HepG2 (cell line): Measurements from ENCODE around the gene TIFAB. TPM values are rescaled to one million over a fixed set of nuclear protein-coding genes. Genes with fewer than 3 reads are reported as not detected.
A peak's percentile ranks its signal among the peaks of the same experiment; 100 is the strongest.

Experiments
- ATAD3A ChIP-seq: sonication (generic); formaldehyde crosslinking; IDR thresholded peaks from 2 replicates; pipeline ENCODE4 v1.4.0; 2020; ENCODE audit warnings: missing genetic modification reagents
- ATF1 ChIP-seq: IDR thresholded peaks from 2 replicates; pipeline ENCODE4 v1.6.1; 2016; ENCODE audit warnings: mild to moderate bottlenecking, control low read depth
- EED ChIP-seq: sonication (generic); formaldehyde crosslinking; IDR thresholded peaks from 2 replicates; pipeline ENCODE4 v1.5.0; 2020; ENCODE audit warnings: mild to moderate bottlenecking, missing genetic modification reagents
- ETV6 ChIP-seq: sonication (generic); formaldehyde crosslinking; conservative IDR thresholded peaks from 2 replicates; pipeline ENCODE4 v1.4.0; 2020; ENCODE audit warnings: missing genetic modification reagents
- GATAD2A ChIP-seq: IDR thresholded peaks from 2 replicates; pipeline ENCODE4 v1.6.1; 2016
- GLI4 ChIP-seq: sonication (generic); formaldehyde crosslinking; IDR thresholded peaks from 2 replicates; pipeline ENCODE4 v1.5.1; 2020; ENCODE audit warnings: missing genetic modification reagents, mild to moderate bottlenecking, moderate library complexity, borderline replicate concordance
- KLF11 ChIP-seq: IDR thresholded peaks from 2 replicates; pipeline ENCODE4 v1.6.1; 2016; ENCODE audit warnings: missing compliant biosample characterization
- LCORL ChIP-seq, 2 experiments: fragments of 450-650 bp in 1 of 2; sonication (generic) in 1 of 2; formaldehyde crosslinking in 1 of 2; IDR thresholded peaks; 2 replicates each; pipeline versions ENCODE4 v1.5.0 to v1.6.1; 2017 to 2020; ENCODE audit warnings: antibody characterized with exemption in 1 of 2, missing genetic modification reagents in 1 of 2
- REPIN1 ChIP-seq: sonication (generic); formaldehyde crosslinking; IDR thresholded peaks from 2 replicates; pipeline ENCODE4 v1.8.0; 2022; ENCODE audit warnings: missing genetic modification reagents, low read depth, mild to moderate bottlenecking, borderline replicate concordance
- RFX5 ChIP-seq: IDR thresholded peaks from 2 replicates; pipeline ENCODE4 v1.6.1; 2011; ENCODE audit warnings: low read depth, low read length, improper control_type of control experiment
- STAT5B ChIP-seq: sonication (generic); formaldehyde crosslinking; IDR thresholded peaks from 2 replicates; pipeline ENCODE4 v1.4.0; 2020; ENCODE audit warnings: missing genetic modification reagents
- TBX2 ChIP-seq: sonication (generic); formaldehyde crosslinking; IDR thresholded peaks from 2 replicates; pipeline ENCODE4 v1.5.0; 2020; ENCODE audit warnings: missing genetic modification reagents, mild to moderate bottlenecking, borderline replicate concordance
- YEATS4 ChIP-seq: sonication (generic); formaldehyde crosslinking; IDR thresholded peaks from 2 replicates; pipeline ENCODE4 v1.4.0; 2020; ENCODE audit warnings: missing genetic modification reagents, borderline replicate concordance
- ZBTB7B ChIP-seq: sonication (generic); formaldehyde crosslinking; IDR thresholded peaks from 2 replicates; pipeline ENCODE4 v1.4.0; 2020; ENCODE audit warnings: missing genetic modification reagents
- ZNF121 ChIP-seq: sonication (generic); formaldehyde crosslinking; IDR thresholded peaks from 2 replicates; pipeline ENCODE4 v1.5.0; 2020; ENCODE audit warnings: mild to moderate bottlenecking, missing genetic modification reagents
- ZNF446 ChIP-seq: sonication (generic); formaldehyde crosslinking; IDR thresholded peaks from 2 replicates; pipeline ENCODE4 v1.5.0; 2020; ENCODE audit warnings: mild to moderate bottlenecking, missing genetic modification reagents
- ZNF501 ChIP-seq: sonication (generic); formaldehyde crosslinking; IDR thresholded peaks from 2 replicates; pipeline ENCODE4 v1.5.1; 2020; ENCODE audit warnings: mild to moderate bottlenecking, moderate library complexity, missing genetic modification reagents
- ZNF780A ChIP-seq: sonication (generic); formaldehyde crosslinking; IDR thresholded peaks from 2 replicates; pipeline ENCODE4 v1.8.0; 2022; ENCODE audit warnings: mild to moderate bottlenecking, missing genetic modification reagents, moderate library complexity
- ZNF841 ChIP-seq: sonication (generic); formaldehyde crosslinking; IDR thresholded peaks from 2 replicates; pipeline ENCODE4 v1.8.1; 2023; ENCODE audit warnings: missing genetic modification reagents, borderline replicate concordance
- polyA plus RNA-seq, 8 experiments: library from polyadenylated mRNA; depleted of rRNA in 3 of 8; stranded (reverse) in 7 of 8; unstranded in 1 of 8; fragments of >200 nt; fragmentation: Illumina TruSeq in 4 of 8; extraction: Trizol in 4 of 8; gene quantifications; 2 replicates each; pipeline versions ENCODE4 v1.2.1 to v1.2.3, GENCODE V29; 2011 to 2016; ENCODE audit warnings: low read depth in 4 of 8, missing spikeins in 1 of 8, mixed read lengths in 1 of 8; ENCODE audit not compliant: insufficient read depth in 1 of 8
- total RNA-seq, 5 experiments: library from RNA; depleted of rRNA; stranded (reverse); fragments of >200 nt; fragmentation: Illumina TruSeq; extraction: Trizol; gene quantifications; 2 replicates each; pipeline ENCODE4 v1.2.3, GENCODE V29; 2016; ENCODE audit warnings: low read depth in 1 of 5
- TF ChIP-seq, protein P1 (sequence below): sonication (generic); formaldehyde crosslinking; IDR thresholded peaks from 2 replicates; pipeline ENCODE4 v1.5.0; 2020; ENCODE audit warnings: mild to moderate bottlenecking, missing genetic modification reagents, borderline replicate concordance
- TF ChIP-seq, protein P2 (sequence below): sonication (generic); formaldehyde crosslinking; IDR thresholded peaks from 2 replicates; pipeline ENCODE4 v1.4.0; 2020; ENCODE audit warnings: mild to moderate bottlenecking, missing genetic modification reagents

TIFAB gene
- total and polyA plus RNA-seq, 2 of the 13 experiments (the other 11 are each of a cell fraction or from before 2014, with no cell fraction given), result not detected

DNA sequence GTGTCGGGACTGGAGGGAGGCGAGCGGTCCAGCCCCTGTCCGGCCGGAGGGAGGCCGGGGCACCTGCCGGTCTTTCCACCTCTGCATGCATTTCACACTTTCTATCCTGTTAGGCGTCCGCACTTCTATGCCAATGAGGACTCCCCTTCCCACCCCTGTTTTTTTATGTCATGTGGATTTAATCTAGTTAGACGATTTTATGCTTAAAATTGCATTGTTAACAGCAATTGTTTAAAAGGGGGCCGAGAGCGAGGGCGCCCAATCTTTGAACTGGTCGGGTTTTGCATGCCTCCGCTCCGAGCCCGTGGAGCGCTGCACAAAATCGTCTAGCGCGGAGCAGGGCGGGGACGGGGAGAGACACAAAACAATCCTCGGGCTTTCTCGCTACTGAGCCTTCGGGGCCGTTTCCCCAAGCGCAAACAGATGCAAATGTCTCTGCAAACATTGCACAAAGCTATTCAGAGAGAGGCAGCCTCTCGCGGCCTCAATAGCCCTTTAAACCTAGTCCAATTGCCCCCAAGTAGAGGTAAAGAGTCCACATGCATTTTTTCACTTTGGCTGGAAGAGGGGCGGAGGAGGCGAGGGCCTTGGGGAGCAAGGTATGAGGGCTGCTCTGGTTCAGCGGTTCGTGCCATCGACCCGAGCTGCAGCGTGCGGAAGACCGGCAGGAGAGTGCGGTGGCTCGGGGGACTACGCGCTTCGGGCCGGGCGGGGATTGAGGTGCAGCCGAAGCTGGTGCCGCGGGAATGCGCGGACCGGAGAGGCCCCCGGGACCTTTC is 37.5 kb upstream of the TIFAB start (continued):
- TF ChIP-seq, protein P1, sequence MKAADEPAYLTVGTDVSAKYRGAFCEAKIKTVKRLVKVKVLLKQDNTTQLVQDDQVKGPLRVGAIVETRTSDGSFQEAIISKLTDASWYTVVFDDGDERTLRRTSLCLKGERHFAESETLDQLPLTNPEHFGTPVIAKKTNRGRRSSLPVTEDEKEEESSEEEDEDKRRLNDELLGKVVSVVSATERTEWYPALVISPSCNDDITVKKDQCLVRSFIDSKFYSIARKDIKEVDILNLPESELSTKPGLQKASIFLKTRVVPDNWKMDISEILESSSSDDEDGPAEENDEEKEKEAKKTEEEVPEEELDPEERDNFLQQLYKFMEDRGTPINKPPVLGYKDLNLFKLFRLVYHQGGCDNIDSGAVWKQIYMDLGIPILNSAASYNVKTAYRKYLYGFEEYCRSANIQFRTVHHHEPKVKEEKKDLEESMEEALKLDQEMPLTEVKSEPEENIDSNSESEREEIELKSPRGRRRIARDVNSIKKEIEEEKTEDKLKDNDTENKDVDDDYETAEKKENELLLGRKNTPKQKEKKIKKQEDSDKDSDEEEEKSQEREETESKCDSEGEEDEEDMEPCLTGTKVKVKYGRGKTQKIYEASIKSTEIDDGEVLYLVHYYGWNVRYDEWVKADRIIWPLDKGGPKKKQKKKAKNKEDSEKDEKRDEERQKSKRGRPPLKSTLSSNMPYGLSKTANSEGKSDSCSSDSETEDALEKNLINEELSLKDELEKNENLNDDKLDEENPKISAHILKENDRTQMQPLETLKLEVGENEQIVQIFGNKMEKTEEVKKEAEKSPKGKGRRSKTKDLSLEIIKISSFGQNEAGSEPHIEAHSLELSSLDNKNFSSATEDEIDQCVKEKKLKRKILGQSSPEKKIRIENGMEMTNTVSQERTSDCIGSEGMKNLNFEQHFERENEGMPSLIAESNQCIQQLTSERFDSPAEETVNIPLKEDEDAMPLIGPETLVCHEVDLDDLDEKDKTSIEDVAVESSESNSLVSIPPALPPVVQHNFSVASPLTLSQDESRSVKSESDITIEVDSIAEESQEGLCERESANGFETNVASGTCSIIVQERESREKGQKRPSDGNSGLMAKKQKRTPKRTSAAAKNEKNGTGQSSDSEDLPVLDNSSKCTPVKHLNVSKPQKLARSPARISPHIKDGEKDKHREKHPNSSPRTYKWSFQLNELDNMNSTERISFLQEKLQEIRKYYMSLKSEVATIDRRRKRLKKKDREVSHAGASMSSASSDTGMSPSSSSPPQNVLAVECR (CRISPR knock-in tag), result no peak
- TF ChIP-seq GLI4 (CRISPR knock-in tag) (no peak), ATAD3A (CRISPR knock-in tag) (no peak), STAT5B (CRISPR knock-in tag) (no peak), ZNF841 (no peak), RFX5 (no peak), LCORL (IDR thresholded peaks at IDR 0.05) (no peak), LCORL (CRISPR knock-in tag; IDR thresholded peaks at IDR 0.05) (peak; percentile 52; the same call in 1 of the 2 replicates), REPIN1 (0 out of 2 replicates have a peak, but pooled peaks have one; percentile 16), ZNF446 (0 out of 2 replicates have a peak, but pooled peaks have one; percentile 15), EED (CRISPR knock-in tag) (no peak), YEATS4 (CRISPR knock-in tag) (peak; percentile 28; the same call in 1 of the 2 replicates), TBX2 (no peak), ZNF780A (no peak), KLF11 (CRISPR knock-in tag) (no peak), ATF1 (CRISPR knock-in tag) (no peak), ZNF501 (no peak), ZBTB7B (peak; percentile 87), ZNF121 (no peak), GATAD2A (CRISPR knock-in tag) (peak; percentile 79), ETV6 (CRISPR knock-in tag) (no peak)
- TF ChIP-seq, protein P2, sequence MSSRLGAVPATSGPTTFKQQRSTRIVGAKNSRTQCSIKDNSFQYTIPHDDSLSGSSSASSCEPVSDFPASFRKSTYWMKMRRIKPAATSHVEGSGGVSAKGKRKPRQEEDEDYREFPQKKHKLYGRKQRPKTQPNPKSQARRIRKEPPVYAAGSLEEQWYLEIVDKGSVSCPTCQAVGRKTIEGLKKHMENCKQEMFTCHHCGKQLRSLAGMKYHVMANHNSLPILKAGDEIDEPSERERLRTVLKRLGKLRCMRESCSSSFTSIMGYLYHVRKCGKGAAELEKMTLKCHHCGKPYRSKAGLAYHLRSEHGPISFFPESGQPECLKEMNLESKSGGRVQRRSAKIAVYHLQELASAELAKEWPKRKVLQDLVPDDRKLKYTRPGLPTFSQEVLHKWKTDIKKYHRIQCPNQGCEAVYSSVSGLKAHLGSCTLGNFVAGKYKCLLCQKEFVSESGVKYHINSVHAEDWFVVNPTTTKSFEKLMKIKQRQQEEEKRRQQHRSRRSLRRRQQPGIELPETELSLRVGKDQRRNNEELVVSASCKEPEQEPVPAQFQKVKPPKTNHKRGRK (CRISPR knock-in tag), result no peak
